Measurements from ENCODE around the gene DCLRE1C. TPM values are rescaled to one million over a fixed set of nuclear protein-coding genes. Genes with fewer than 3 reads are reported as not detected.
A peak's percentile ranks its signal among the peaks of the same experiment; 100 is the strongest.
"Not testable (repeated sequence)": the region's sequence is repeated elsewhere in the genome, so short reads cannot be mapped to it uniquely, and the experiment has no call there.

Gene DCLRE1C
- total RNA-seq (1 to 10 TPM; 3.0 to 7.0 (median 3.5) TPM), polyA plus RNA-seq (1 to 10 TPM; 1.8 to 2.3 TPM)

- no peaks in the 10 kb centered on the region for H3K36me3 ChIP-seq
- peak within 1 kb of the TSS; percentile 35 to 79 (median 66) for H3K4me3 ChIP-seq
- H3K9me3 ChIP-seq = no peaks in the 10 kb centered on the region
- DNase-seq (peak; percentile 88 to 94 (median 92)), FAIRE-seq (peak; percentile 5), ATAC-seq (peak; percentile 94 to 97 (median 96))
- no peaks in the 10 kb centered on the region for H3K27me3 ChIP-seq
- peaks cover 0 to 18% (median 12%) of the 10 kb centered on the region in 3 donors for H3K4me1 ChIP-seq
- intact Hi-C loops (cut with DNase I) = no loop called here
- H3K27ac ChIP-seq = peak within 1 kb of the TSS; percentile 57 to 86 (median 74)
- 0% methylated on average over 45 of the region's 45 CpGs for WGBS, 2 donors
- no peak for TF ChIP-seq CTCF (IDR thresholded peaks at IDR 0.05)
These were observed at the start of gene DCLRE1C for GRCh38 chr10:14954001-14954770. Gene DCLRE1C, minus strand, starts transcription at chr10:14954096. Its CDS starts 86 bp downstream, at chr10:14954010.

GRCh38 chr10:14995964-14996565, 42.2 kb upstream of the DCLRE1C start:
- no peaks in the 10 kb centered on the region for H3K27me3 ChIP-seq
- no peak for TF ChIP-seq CTCF (IDR thresholded peaks at IDR 0.05)
- H3K9me3 ChIP-seq = no peaks in the 10 kb centered on the region
- FAIRE-seq (no peak), ATAC-seq (no peak), DNase-seq (no peak)
- H3K4me3 ChIP-seq = no peak overlapping the region
- no peaks in the 10 kb centered on the region for H3K36me3 ChIP-seq
- peaks cover 0 to 4% (median 0%) of the 10 kb centered on the region in 3 donors for H3K4me1 ChIP-seq
- no peak overlapping the region for H3K27ac ChIP-seq
- intact Hi-C loops (cut with DNase I) = no loop called here
- WGBS, 2 donors = 76 to 83% methylated on average over 50 of the region's 50 CpGs

GRCh38 chr10:14993500-14994455, 39.9 kb upstream of the DCLRE1C start:
- H3K36me3 ChIP-seq; H3K27ac ChIP-seq; H3K9me3 ChIP-seq; H3K4me1 ChIP-seq; intact Hi-C loops (cut with DNase I); DNase-seq; H3K27me3 ChIP-seq; H3K4me3 ChIP-seq; ATAC-seq; FAIRE-seq: not testable (repeated sequence)
- WGBS, 2 donors = 82 to 85% methylated on average over 32 of the region's 32 CpGs

- 92 to 94% methylated on average over 9 of the region's 9 CpGs for WGBS, 2 donors
- H3K4me3 ChIP-seq; intact Hi-C loops (cut with DNase I); H3K27me3 ChIP-seq; FAIRE-seq; H3K27ac ChIP-seq; H3K4me1 ChIP-seq; DNase-seq; H3K36me3 ChIP-seq; ATAC-seq; H3K9me3 ChIP-seq: not testable (repeated sequence)
These were observed 38.4 kb upstream of the DCLRE1C start for GRCh38 chr10:14992336-14992735.

- peak in 1 of 4 donors; percentile 8 for TF ChIP-seq CTCF (IDR thresholded peaks at IDR 0.05)
- not testable (repeated sequence) for ATAC-seq
- 25 to 35% methylated on average over 18 to 19 of the region's 19 CpGs for WGBS, 2 donors
These were observed 37.3 kb upstream of the DCLRE1C start for GRCh38 chr10:14991035-14991749.

GRCh38 chr10:14989552-14989951, 35.7 kb upstream of the DCLRE1C start:
- H3K27me3 ChIP-seq; intact Hi-C loops (cut with DNase I); FAIRE-seq; H3K9me3 ChIP-seq; H3K4me3 ChIP-seq; H3K27ac ChIP-seq; ATAC-seq; DNase-seq; H3K4me1 ChIP-seq; H3K36me3 ChIP-seq: not testable (repeated sequence)
- whole genome bisulfite sequencing, 2 donors = 88 to 91% methylated on average over 6 of the region's 6 CpGs

More at GRCh38 chr10:14991035-14991749, 37.3 kb upstream of the DCLRE1C start:
- H3K27me3 ChIP-seq; H3K4me1 ChIP-seq; H3K4me3 ChIP-seq; H3K9me3 ChIP-seq; FAIRE-seq; intact Hi-C loops (cut with DNase I); H3K36me3 ChIP-seq: not testable (repeated sequence)
- H3K27ac ChIP-seq = peak overlapping the region in 1 of 4 donors; percentile 39
- peak in 5 of 6 donors; percentile 63 to 83 (median 72) for DNase-seq

Data from pancreas (tissue), 10 donors.